Measurements from ENCODE around the gene LDAH.

- no peak for TF ChIP-seq ZNF274 (IDR thresholded peaks at IDR 0.05; ENCODE audit: low read depth, low read length)
- TF ChIP-seq YY1 (IDR thresholded peaks at IDR 0.05; ENCODE audit: insufficient read depth, insufficient read length) = no peak
- TF ChIP-seq SUZ12 (IDR thresholded peaks at IDR 0.05; ENCODE audit: extremely low read depth, insufficient read depth, insufficient read length) = no peak
Observed at GRCh38 chr2:20649576-20649975, 173.3 kb downstream of the LDAH start.

Data from NT2/D1 (cell line).